ENCODE data around the gene PML.
"Not testable (repeated sequence)": the region's sequence is repeated elsewhere in the genome, so short reads cannot be mapped to it uniquely, and the experiment has no call there.

PML gene

GRCh38 chr15:74055804-74056203 lies 61.3 kb downstream of the PML start (continued):
- TF ChIP-seq SNAI2 (CRISPR knock-in tag; IDR thresholded peaks at IDR 0.05), result no peak

GRCh38 chr15:74056330-74056729 lies 61.8 kb downstream of the PML start:
- not testable (repeated sequence) for ATAC-seq

DNA sequence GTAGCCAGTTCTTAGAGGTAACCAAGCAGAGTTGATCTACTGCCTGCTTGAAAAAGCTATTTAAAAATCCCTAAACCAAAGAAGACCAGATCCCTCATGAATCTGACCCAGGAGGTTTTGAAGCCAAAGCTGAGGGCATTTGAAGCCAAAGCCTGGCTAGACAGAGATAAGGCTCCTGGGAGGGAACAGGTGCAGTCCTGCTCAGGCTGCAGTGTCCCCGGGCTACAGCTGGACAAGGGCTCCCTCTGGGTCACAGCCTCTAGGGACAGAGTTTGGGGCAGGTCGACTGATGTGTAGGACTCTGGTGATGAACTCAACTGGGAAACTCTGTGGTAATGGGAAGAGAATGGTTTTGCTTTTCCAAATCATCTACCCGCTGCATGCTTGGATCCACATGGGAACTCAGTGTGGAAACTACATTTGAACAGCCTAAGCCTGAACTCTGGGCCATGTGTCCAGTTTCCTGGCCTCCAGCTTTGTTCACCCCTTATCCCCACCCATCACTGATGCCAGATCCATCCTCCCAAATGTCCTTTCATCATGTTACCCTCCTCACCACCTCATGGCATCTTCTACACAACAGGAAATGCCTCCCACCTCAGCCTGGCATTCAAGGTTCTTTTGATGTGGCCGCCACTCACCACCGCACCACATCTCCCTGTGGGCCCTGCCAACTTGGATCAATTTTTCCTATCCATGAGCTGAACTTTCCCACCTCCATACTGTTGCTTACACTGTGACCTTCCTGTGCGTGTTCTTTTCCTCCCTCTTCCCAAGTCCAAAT lies 64.7 kb downstream of the PML start:
- ATAC-seq, result not testable (repeated sequence)

- no peak for ATAC-seq
- TF ChIP-seq, protein P1, sequence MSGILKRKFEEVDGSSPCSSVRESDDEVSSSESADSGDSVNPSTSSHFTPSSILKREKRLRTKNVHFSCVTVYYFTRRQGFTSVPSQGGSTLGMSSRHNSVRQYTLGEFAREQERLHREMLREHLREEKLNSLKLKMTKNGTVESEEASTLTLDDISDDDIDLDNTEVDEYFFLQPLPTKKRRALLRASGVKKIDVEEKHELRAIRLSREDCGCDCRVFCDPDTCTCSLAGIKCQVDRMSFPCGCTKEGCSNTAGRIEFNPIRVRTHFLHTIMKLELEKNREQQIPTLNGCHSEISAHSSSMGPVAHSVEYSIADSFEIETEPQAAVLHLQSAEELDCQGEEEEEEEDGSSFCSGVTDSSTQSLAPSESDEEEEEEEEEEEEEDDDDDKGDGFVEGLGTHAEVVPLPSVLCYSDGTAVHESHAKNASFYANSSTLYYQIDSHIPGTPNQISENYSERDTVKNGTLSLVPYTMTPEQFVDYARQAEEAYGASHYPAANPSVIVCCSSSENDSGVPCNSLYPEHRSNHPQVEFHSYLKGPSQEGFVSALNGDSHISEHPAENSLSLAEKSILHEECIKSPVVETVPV (CRISPR knock-in tag; IDR thresholded peaks at IDR 0.05), result no peak
- TF ChIP-seq ZNF565 (CRISPR knock-in tag; conservative IDR thresholded peaks at IDR 0.05; ENCODE audit: low read depth) (no peak), SNAI2 (CRISPR knock-in tag; IDR thresholded peaks at IDR 0.05) (no peak), ZNF70 (CRISPR knock-in tag; IDR thresholded peaks at IDR 0.05) (no peak), PPARA (CRISPR knock-in tag; IDR thresholded peaks at IDR 0.05; ENCODE audit: borderline replicate concordance) (no peak), OSR1 (CRISPR knock-in tag; IDR thresholded peaks at IDR 0.05) (no peak), POU6F1 (CRISPR knock-in tag; IDR thresholded peaks at IDR 0.05; ENCODE audit: borderline replicate concordance, low read depth) (no peak), ZFP30 (CRISPR knock-in tag; IDR thresholded peaks at IDR 0.05) (no peak), TOX (CRISPR knock-in tag; IDR thresholded peaks at IDR 0.05; ENCODE audit: borderline replicate concordance) (no peak), CREB5 (CRISPR knock-in tag; IDR thresholded peaks at IDR 0.05; ENCODE audit: low read depth) (no peak), RARB (CRISPR knock-in tag; IDR thresholded peaks at IDR 0.05) (no peak), ESRRG (CRISPR knock-in tag; IDR thresholded peaks at IDR 0.05) (no peak)
These were observed 65.7 kb downstream of the PML start for GRCh38 chr15:74060251-74060650.

DNA sequence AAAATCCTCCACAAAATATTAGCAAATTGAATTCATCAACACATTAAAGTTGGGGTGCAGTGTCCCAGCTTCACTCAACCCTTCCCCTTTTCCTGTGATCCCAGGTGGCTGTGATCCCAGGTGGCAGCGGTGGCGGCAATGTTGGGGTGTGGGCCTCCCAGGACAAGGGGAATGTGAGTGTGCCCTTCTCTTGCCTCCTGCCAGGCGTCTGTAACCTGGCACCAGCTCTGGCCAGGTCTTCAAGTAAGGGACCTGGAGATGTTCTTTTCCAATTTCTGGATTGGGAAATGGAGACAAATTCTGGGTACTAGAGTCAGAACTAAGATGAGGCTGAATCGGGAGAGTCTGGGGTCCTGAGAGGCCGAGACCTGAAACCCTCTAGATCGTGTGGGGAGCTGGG lies 67.7 kb downstream of the PML start:
- TF ChIP-seq CSDC2 (CRISPR knock-in tag; IDR thresholded peaks at IDR 0.05) (no peak), CREB5 (CRISPR knock-in tag; IDR thresholded peaks at IDR 0.05; ENCODE audit: low read depth) (no peak), BACH2 (CRISPR knock-in tag; IDR thresholded peaks at IDR 0.05; ENCODE audit: borderline replicate concordance) (no peak), ZFP30 (CRISPR knock-in tag; IDR thresholded peaks at IDR 0.05) (no peak), TCF4 (CRISPR knock-in tag; IDR thresholded peaks at IDR 0.05; ENCODE audit: borderline replicate concordance) (no peak), POU6F1 (CRISPR knock-in tag; IDR thresholded peaks at IDR 0.05; ENCODE audit: borderline replicate concordance, low read depth) (no peak), ARNTL (CRISPR knock-in tag; IDR thresholded peaks at IDR 0.05; ENCODE audit: borderline replicate concordance, low read depth) (no peak), RARB (CRISPR knock-in tag; IDR thresholded peaks at IDR 0.05) (no peak), ESRRG (CRISPR knock-in tag; IDR thresholded peaks at IDR 0.05) (no peak), SNAI2 (CRISPR knock-in tag; IDR thresholded peaks at IDR 0.05) (no peak), TOX (CRISPR knock-in tag; IDR thresholded peaks at IDR 0.05; ENCODE audit: borderline replicate concordance) (no peak), PPARA (CRISPR knock-in tag; IDR thresholded peaks at IDR 0.05; ENCODE audit: borderline replicate concordance) (no peak), ZC3H10 (CRISPR knock-in tag; IDR thresholded peaks at IDR 0.05) (no peak), ISL1 (CRISPR knock-in tag; IDR thresholded peaks at IDR 0.05) (no peak), ZNF8 (CRISPR knock-in tag; IDR thresholded peaks at IDR 0.05) (no peak), TSHZ2 (CRISPR knock-in tag; IDR thresholded peaks at IDR 0.05) (no peak), OSR1 (CRISPR knock-in tag; IDR thresholded peaks at IDR 0.05) (no peak)
- TF ChIP-seq, protein P1 (CRISPR knock-in tag; IDR thresholded peaks at IDR 0.05), result no peak
- no peak for ATAC-seq
